NCI-H2196 treated with DMSO at 0.1 percent for 48 hours (cell line): Measurements from ENCODE around the gene TRIM27.
"Not testable (repeated sequence)": the region's sequence is repeated elsewhere in the genome, so short reads cannot be mapped to it uniquely, and the experiment has no call there.

Experiments used
- DNase-seq: peaks from one replicate; lab custom pipeline; 2025; ENCODE audit not compliant: unreplicated experiment; lab: John Stamatoyannopoulos, UW

Gene TRIM27, protein sequence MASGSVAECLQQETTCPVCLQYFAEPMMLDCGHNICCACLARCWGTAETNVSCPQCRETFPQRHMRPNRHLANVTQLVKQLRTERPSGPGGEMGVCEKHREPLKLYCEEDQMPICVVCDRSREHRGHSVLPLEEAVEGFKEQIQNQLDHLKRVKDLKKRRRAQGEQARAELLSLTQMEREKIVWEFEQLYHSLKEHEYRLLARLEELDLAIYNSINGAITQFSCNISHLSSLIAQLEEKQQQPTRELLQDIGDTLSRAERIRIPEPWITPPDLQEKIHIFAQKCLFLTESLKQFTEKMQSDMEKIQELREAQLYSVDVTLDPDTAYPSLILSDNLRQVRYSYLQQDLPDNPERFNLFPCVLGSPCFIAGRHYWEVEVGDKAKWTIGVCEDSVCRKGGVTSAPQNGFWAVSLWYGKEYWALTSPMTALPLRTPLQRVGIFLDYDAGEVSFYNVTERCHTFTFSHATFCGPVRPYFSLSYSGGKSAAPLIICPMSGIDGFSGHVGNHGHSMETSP

GRCh38 chr6:28923318-28924102, at the start of gene TRIM27:
TRIM27 (minus strand) TSS chr6:28923985; CDS start chr6:28923632, 353 bp downstream.
- DNase-seq, result peak; percentile 83

DNA sequence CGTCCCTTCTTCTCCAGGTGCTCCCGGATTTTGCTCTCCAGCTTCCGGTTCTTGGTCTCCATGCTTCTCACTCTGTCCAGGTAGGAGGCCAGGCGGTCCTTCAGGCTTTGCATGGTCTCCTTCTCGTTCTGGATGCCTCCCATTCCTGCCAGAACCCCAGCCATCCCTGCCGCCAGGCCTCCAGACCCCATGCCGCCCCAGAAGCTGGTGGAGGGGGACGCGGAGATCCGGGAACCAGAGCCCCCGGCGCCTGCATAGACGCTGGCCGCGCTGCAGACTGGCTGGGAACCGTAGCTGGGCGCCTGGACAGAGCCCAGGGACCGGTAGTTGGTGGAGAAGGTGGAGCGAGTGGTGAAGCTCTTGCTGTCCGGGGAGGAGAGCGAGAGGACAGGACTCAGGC, 46.3 kb upstream of the TRIM27 start:
- not testable (repeated sequence) for DNase-seq

- DNase-seq, result no peak
Observed at GRCh38 chr6:28969129-28969528, 45.3 kb upstream of the TRIM27 start.

DNA sequence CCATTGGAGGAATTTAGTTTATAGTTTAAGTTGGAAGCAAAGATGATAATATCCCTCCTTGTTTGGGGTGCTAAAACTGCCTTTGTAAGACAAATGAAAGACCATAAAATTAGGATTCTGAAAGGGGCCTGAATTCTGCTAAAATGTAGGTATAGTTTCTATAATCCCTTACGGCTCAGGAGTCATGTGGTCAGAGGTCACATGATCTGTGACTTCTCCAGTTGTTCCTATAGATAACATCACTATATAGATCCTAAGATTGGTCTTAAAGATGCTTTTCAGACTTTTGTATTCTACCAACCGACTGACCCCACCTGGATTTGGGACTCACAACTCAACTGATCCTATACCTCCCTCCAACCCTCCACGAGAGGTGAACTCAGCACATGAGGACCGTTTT, 44.7 kb upstream of the TRIM27 start:
- DNase-seq, result no peak

DNA sequence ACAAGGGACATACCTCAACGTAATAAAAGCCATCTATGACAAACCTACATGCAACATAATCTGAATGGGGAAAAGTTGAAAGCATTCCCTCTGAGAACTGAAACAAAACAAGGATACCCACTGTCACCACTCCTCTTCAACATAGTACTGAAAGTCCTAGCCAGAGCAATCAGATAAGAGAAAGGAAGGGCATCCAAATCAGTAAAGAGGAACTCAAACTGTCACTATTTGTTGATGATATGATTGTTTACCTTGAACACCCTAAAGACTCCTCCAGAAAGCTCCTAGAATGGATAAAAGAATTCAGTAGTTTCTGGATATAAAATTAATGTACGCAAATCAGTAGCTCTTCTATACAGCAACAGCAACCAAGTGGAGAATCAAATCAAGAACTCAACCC, 41.9 kb upstream of the TRIM27 start:
- DNase-seq, result no peak

DNA sequence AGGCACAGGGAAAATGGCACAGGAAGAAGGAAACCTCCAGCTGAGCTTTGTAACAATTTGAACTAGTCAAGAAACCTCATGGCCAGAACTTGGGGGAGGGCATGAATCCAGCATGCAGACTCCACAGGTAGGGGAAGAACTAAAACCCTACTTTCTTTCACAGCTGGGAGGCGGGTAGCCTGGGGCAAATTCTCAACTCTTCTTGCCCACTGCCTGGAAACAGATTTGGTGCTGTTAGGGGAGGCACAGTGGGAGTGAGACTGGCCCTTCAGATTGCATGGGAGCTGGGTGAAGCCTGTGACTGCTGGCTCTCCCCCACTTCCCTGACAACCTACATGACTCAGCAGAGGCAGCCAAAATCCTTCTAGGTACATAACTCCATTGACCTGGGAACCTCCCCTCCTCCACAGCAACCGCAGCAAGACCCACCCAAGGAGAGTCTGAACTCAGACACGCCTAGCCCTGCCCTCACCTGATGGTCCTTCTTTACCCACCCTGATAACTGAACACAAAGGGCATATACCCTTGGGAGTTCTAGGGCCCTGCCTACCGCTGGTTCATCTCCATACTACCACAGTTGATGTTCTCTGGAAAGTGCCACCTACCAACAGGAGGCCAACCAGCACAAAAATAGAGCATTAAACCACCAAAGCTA, 37.2 kb upstream of the TRIM27 start:
- no peak for DNase-seq

- not testable (repeated sequence) for DNase-seq
Observed at GRCh38 chr6:28958561-28959243, 34.9 kb upstream of the TRIM27 start.

DNA sequence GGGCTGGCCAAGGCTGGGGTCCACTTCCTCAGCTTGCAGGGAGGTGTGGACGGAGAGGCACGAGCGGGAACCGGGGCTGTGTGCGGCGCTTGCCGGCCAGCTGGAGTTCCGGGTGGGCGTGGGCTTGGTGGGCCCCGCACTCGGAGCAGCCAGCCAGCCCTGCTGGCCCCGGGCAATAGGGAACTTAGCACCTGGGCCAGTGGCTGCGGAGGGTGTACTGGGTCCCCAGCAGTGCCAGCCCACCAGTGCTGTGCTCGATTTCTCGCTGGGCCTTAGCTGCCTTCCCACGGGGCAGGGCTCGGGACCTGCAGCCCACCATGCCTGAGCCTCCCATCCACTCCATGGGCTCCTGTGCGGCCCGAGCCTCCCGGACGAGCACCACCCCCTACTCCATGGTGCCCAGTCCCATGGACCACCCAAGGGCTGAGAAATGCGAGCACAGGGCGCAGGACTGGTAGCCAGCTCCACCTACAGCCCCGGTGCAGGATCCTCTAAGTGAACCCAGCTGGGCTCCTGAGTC, 34.1 kb upstream of the TRIM27 start:
- DNase-seq, result not testable (repeated sequence)

GRCh38 chr6:28956331-28956730, 32.5 kb upstream of the TRIM27 start:
- no peak for DNase-seq

- DNase-seq, result no peak
Observed at GRCh38 chr6:28953585-28954258, 29.9 kb upstream of the TRIM27 start.

DNA sequence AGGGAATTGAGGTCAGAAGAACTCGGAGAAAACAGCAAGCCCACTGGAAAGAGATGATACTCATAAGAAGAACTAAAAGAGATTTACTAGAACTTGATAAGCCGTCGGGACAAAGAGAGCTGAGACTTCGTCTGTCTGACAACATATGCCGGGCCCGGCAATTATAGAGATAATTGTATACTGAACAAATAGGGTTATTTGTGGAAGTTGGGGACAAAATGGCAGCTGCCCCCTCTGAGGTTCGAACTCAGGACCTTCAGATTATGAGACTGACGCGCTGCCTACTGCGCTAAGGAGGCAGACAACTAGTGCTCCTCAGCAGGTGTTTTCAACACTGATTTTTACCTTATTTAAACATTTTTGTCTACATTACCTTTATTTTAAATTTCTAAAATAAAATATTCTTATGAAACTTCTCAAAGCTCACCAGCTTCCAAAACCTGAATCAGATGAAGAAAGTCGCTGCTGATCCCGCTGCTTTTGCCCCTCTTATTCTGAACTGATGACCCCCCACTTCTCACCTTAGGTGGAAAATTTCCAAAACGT, 29.3 kb upstream of the TRIM27 start:
- no peak for DNase-seq

DNA sequence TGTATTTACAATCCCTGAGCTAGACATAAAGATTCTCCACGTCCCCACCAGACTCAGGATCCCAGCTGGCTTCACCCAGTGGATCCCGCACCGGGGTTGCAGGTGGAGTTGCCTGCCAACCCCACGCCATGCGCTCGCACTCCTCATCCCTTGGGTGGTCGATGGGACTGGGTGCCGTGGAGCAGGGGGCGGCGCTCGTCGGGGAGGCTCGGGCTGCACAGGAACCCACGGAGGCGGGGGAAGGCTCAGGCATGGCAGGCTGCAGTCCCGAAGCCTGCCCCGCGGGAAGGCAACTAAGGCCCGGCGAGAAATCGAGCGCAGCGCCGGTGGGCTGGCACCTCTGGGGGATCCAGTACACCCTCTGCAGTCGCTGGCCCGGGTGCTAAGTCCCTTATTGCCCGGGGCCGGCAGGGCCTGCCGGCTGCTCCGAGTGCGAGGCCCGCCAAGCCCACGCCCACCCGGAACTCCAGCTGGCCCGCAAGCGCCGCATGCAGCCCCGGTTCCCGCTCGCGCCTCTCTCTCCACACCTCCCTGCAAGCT, 25.9 kb upstream of the TRIM27 start:
- not testable (repeated sequence) for DNase-seq

DNA sequence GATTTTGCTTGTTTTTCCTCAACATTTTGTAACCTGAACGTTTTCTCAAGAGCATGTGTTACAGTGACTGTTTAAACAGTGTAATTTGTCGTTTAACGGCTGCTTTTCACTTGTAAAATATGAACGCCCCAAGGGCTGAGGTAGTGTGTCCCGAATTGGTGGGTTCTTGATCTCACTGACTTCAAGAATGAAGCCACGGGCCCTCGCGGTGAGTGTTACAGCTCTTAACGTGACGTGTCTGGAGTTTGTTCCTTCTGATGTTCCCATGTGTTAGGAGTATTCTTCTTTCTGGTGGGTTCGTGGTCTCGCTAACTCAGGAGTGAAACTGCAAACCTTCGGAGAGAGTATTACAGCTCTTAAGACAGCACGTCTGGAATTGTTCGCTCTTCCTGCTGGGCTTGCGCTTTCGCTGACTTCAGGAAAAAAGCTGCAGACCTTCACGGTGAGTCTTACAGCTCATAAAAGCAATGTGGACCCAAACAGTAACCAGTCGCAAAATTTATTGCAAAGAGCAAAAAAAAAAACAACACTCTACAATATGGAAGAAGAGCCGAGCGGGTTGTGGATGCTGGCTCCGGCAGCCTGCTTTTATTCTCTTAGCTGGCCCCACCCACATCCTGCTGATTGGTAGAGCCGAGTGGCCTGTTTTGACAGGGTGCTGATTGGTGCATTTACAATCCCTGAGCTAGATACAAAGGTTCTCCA, 25.1 kb upstream of the TRIM27 start:
- DNase-seq, result no peak

DNA sequence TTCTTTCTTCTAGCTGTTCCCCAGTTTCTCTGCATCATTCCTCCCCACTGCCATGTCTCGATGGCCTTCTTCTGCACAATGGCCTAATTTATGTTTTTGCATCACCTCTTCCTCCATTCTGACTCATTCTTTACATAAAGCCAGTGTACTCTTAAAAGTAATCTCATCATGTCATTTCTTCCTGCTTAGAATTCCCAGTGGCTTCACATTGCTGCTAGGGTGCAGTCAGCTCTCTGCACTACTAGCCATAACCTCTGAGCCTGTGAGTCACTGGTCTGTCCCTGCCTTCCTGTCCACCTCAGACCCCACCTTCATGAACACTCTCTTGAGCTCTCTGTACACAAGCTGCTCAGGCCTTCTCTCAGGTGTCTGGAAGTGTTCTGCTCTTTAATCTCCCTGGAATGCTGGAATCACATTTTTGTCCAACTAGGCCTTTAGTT, 24.1 kb upstream of the TRIM27 start:
- DNase-seq, result no peak

DNA sequence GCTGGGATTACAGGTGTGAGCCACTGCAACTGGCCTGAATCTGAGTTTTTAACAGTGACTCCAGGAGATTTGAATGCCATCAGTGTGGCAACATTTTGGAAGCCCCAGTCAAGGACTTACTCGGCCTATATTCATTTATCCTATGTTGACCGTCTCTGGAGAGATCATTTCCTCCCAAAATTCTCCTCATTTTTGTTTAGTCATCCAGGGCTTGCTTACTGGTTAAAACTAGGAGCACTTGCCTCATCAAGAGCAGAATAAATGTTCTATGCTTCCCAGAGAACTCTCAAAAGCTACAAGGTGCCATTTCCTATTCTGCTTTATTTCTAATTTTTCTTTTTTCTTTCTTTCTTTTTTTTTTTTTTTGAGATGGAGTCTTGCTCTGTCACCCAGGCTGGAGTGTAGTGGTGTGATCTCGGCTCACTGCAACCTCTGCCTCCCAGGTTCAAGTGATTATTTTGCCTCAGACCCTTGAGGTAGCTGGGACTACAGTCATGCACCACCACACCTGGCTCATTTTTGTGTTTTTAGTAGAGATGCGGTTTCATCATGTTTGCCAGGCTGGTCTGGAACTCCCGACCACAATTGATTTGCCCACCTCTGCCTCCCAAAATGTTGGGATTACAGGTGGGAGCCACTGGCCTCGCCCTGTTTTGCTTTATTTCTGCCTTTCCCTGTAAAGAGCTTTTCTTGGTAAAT, 23.4 kb upstream of the TRIM27 start:
- no peak for DNase-seq

DNA sequence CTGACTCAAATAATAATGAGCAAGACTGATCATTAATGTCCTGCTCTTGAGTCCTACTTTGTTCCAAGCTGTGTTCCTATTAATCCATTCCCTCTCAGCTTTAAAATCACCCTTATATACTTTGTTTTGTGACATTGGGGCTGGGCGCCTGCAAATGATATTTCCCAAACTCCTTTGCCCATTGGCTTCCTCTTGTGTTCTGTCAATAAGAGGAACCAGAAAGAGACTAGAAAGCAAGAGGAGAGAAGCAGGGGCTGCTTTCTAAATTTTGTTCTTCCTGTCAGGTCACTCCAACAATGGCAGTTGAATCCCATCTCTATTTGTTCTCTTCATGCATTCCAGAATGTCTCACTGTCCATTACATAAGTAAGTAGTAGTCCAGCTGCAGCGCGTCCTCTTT, 21.6 kb upstream of the TRIM27 start:
- no peak for DNase-seq

DNA sequence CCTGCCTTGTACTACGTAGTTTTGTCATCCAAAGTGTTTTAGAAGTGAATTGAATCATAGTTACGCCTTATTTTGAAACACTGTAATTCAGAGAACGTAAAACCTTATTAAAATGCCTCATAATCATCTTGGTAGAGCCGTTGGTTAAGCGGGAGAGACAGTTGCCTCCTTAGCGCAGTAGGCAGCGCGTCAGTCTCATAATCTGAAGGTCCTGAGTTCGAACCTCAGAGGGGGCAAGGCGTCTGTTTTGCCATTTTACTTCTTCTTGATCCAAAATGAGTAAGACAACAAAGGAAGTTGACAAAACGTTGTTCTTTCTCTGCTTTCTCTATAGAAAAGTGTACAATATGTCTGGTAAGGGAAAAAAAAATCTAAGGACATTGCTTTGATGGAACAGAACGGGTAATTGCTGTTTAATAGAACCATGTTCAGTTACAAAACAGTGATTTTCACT, 20.7 kb upstream of the TRIM27 start:
- no peak for DNase-seq
